GM18507 (cell line): ENCODE data around the gene TSPAN9.
A peak's percentile ranks its signal among the peaks of the same experiment; 100 is the strongest.

Experiments used
- DNase-seq: peaks from one replicate; pipeline ENCODE4 v3.0.0; 2011; ENCODE audit warnings: low read depth; ENCODE audit not compliant: insufficient read length; ENCODE audit errors: extremely low spot score
- FAIRE-seq: peaks from 2 replicates; lab custom pipeline; 2011; peaks lifted over from hg19 to GRCh38; lab: Jason Lieb, UNC

Gene TSPAN9

GRCh38 chr12:3134526-3135135 lies 57.5 kb downstream of the TSPAN9 start:
- DNase-seq = no peak
- FAIRE-seq = no peak

DNA sequence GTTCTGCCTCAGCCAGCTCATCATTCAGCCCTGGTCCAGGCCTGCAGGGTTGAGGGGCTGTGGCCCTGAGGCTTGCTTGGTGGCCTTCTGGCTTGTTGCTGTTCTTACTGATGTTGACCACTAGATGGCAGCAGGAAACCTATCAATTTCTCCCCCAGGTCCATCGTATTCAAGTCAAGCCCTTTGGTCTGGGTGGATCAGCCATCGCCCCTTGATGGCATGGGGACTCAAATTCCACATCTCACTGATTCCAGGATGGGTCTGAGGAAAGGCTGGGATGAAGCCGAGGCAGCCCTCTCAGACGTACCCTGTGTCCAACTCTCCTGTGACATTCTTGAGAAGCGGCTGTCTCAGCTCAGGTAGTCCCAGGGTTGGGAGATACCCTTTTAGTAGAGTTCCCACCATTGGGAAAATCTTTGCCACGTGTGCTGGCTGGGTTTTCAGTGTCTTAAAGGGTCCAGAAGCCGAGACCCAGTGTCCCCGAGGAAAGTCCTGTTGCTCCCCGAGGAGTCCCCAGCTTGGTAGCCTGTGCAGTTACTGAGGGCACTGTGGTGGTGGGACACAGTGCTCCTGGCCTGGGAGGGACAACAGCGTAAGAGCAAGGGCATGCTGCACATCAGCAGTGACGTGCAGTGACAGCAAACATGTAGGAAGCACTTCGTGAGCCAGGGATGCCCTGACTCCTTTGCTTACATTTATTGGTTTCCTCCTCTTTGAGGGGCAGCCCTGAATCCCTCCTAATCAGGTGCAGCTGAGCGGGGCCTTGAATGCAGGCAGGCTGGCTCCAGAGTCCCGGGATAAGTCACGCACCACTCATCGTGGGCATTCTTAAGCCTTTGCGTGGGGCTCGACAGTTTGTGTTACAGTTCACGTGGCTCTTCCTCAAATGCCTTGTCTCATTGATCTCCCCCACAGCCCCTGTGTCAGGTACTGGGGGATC lies 58.6 kb downstream of the TSPAN9 start:
- FAIRE-seq (peak; percentile 81), DNase-seq (peak; percentile 50)

GRCh38 chr12:3136641-3137267 lies 59.6 kb downstream of the TSPAN9 start:
- DNase-seq = no peak
- no peak for FAIRE-seq

- DNase-seq (no peak), FAIRE-seq (no peak)
Observed at GRCh38 chr12:3137268-3137781, 60.1 kb downstream of the TSPAN9 start.

- DNase-seq = no peak
- no peak for FAIRE-seq
Observed at GRCh38 chr12:3137814-3138445, 60.8 kb downstream of the TSPAN9 start.

GRCh38 chr12:3138941-3139511 lies 61.8 kb downstream of the TSPAN9 start:
- no peak for DNase-seq
- no peak for FAIRE-seq

- FAIRE-seq = no peak
Observed at GRCh38 chr12:3139760-3140159, 62.6 kb downstream of the TSPAN9 start.

DNA sequence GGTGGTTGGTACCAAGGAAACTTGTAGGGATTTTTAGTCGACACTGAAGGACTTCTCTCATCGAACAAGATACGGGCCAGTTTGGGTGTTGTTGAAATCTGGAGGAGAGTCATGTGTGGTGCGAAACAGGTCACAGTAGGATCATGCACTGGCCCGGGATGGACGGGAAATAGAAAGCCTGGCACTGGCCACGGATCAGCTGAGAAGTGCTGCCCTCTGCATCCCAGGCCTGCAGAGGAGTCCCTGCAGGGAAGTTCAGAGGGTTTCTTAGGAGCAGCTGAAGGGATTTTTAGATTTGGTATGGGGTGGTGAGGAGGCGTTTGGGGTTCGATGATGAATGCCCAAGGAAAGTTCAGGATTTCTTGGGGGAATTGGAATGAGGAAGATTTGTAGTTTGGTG lies 63.1 kb downstream of the TSPAN9 start:
- FAIRE-seq (no peak), DNase-seq (no peak)

More at GRCh38 chr12:3139760-3140159, 62.6 kb downstream of the TSPAN9 start:
- no peak for DNase-seq

GRCh38 chr12:3141339-3142321 lies 64.5 kb downstream of the TSPAN9 start:
- FAIRE-seq = no peak
- no peak for DNase-seq

DNA sequence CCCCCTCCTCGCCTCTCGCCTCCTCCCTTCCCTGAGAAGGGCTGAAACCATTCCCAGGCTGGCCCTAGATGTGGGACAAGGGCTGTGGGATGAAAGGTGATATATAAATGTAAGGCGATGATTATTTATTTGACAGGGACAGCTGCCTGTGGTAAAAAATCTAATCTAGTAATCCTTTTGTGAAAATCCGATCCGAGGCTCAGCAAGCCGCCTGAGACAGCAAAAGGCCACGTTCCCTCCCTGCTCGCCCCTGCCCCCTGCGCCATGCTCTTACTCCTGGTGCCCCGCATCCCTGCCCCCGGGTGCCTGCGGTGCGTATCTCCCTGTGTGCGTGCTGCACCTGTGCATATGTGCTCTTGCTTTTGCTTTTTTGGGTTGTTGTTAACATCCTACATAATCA lies 65.2 kb downstream of the TSPAN9 start:
- DNase-seq = no peak
- FAIRE-seq = no peak

DNA sequence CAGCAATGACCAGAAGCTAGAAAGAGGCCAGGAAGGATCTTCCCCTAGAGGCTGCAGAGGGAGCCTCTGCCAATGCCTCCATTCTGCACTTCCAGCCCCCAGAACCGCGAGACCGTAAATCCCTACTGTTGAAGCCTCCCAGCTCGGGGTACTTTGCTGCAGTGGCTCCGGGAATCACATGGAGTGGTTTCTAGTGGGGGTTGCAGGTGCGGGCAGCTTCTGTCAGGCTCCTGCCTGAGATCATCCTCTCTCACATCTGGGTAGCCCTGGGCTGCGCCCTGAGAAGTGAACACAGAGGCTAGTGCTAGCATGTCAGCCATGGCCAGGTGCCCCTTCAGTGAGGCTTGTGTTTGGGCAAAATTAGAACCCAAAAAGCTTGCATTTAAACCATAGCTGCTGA lies 67.3 kb downstream of the TSPAN9 start:
- FAIRE-seq (no peak), DNase-seq (no peak)

GRCh38 chr12:3145033-3145432 lies 67.9 kb downstream of the TSPAN9 start:
- FAIRE-seq = no peak
- no peak for DNase-seq

GRCh38 chr12:3145546-3146310 lies 68.5 kb downstream of the TSPAN9 start:
- DNase-seq = no peak
- FAIRE-seq = no peak

DNA sequence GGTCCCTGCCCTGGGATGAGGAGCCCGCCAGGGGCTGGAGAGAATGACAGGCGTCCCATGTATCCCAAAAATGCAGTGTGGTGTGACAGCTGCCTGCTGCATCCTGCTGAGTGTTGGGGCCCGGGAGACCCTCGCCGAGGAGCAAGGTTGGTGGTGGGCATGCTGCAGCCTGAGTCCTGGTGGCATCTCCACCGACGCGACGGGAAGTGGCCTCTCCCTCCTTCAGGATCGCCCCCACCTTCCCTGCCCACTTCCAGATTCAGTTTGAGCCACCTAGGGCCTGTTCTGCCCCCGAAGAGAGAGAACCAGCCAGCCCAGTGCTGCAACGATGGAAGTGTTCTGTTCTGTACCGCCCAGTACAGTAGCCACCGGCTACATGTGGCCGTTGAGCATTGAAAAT lies 70.1 kb downstream of the TSPAN9 start:
- FAIRE-seq (no peak), DNase-seq (no peak)

- FAIRE-seq = no peak
- DNase-seq = no peak
Observed at GRCh38 chr12:3148366-3149000, 71.3 kb downstream of the TSPAN9 start.

GRCh38 chr12:3149515-3150307 lies 72.5 kb downstream of the TSPAN9 start:
- DNase-seq (no peak), FAIRE-seq (no peak)

GRCh38 chr12:3150308-3150670 lies 73.1 kb downstream of the TSPAN9 start:
- FAIRE-seq (no peak), DNase-seq (no peak)
